GM10266 (cell line): ENCODE measurements around the gene TMBIM6.
A peak's percentile ranks its signal among the peaks of the same experiment; 100 is the strongest.

Experiments
- DNase-seq: peaks from one replicate; pipeline ENCODE4 v3.0.0; 2012; ENCODE audit errors: extremely low spot score
- CTCF ChIP-seq: IDR thresholded peaks from 2 replicates; pipeline ENCODE4 v1.5.1; 2012; ENCODE audit warnings: mild to moderate bottlenecking, low read depth; ENCODE audit not compliant: control insufficient read depth, insufficient read depth; ENCODE audit errors: missing control alignments

Gene TMBIM6

DNA sequence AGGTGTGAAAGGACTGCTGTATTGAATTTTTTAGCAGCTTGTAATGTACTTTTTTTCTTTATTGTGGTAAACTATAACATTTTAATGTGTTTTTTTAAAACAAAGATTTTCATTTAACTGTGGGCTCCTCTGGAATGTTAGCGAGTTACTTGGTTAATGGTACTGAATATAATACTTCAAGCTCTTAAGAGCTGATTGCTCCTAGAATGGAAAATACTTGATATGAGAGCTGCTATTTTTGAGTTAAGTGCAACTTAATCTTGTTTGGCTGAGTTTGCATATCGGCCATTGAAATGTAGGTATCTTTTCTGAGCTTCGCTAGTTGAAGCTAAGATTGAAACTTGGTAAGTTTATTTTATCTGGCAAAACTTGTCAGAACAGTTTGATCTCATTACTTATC is 7.4 kb downstream of the TMBIM6 start:
- no peak for TF ChIP-seq CTCF
- no peak for DNase-seq

DNA sequence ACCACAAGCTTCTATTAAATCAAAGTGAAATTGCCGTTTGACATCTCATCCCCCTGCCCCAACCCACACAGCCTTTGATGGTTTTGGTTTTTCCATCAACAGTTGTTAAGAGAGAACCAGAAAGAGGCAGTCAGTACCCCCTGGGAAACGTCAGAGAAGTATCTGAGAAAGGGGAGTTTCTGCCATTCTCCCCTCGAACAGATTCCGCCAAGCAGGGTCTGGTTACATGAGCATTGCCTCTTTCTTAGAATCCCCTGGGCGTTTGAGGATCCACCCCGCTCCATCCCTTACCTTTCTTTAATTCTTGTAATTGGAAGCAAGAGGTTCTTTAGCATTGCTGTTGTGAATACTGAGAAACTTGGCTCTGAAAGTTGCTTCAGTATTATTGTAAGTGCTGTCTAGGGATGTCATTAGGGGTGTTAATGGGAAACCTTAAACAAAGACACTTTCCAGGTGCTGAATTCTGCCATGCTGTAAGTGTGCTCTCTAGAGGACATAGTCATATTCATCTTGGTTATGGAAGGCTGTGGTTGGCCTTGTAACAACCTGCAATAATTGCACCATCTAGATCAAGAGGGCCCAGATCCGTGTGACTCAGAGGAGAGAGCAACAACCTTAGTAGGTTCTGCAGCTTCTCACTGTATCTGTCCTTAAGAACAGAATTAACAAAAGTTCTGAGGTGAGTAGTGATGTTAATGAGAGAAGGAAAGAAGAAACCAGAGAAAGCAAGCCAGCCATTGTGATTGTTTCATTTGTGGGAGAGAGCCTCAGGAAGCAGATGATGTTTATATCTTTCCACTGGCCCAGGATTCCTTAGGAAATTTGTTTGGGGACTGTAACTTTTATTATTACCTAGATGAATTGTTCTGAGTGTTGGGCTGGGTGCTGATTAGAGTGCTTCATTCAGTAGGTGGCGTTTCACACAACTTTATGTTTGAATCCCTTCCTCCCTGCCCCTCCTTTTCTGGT is 9.0 kb downstream of the TMBIM6 start:
- no peak for DNase-seq
- peak; percentile 16 for TF ChIP-seq CTCF

GRCh38 chr12:49750996-49751393 is 9.6 kb downstream of the TMBIM6 start:
- TF ChIP-seq CTCF = no peak
- no peak for DNase-seq

DNA sequence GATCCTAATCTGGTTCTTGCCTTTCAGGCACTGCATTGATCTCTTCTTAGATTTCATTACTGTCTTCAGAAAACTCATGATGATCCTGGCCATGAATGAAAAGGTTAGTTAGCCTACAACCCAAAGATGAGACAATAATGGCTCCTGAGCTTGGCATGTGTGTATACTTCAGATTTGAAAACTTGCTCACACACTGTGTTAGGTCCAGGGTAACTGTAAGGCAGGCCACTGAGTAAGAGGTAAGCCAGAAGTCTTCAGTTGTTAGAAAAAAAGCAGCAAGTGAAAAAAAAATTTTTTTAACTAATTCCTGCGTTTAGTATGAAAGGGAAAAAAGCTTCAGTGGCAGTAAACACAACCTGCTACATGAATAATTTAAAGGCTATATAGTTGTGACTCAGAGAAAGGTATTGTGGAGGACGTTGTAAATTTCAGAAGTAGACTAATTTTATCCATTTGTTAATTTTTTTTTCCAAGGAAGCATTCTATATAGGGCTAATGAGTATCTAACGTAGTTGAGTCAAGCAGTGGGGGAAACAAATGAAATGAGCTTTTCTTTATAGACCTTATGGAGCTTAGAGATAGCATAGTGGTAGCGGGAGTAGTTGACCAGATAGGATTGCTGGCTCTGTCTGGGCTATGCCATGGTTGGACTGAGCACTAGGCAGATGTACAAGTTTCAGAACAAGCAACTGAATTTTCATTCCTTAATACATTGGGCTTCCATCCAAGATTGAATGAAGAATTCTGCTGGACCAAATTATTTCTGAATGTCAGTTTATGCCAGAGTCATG is 20.5 kb downstream of the TMBIM6 start:
- TF ChIP-seq CTCF = no peak
- no peak for DNase-seq

- no peak for TF ChIP-seq CTCF
- DNase-seq = no peak
Measured at GRCh38 chr12:49762468-49762847, 21.1 kb downstream of the TMBIM6 start.

DNA sequence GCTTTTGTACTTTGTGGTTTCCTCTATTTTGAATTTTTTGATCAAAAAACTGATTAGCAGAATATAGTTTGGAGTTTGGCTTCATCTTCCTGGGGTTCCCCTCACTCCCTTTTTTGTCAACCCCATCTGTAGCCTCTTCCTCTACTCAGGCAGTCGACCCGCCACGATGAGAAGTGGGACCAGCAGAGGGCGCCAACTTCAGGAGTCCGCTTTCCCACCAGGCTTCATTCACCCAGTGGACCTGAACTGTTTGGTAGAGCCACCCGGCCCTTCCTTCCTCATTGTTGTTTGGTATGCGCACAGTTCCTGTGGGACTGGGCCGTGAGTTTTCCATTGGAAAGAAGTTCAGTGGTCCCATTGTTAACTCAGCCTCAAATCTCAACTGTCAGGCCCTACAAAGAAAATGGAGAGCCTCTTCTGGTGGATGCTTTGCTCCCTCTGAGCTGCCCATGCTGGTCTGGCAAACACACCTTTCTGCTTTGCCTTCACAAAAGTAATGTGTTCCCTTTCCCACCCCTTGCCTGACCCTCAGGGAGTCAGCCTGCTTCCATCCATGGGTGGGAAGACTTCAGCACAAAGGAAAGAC is 21.7 kb downstream of the TMBIM6 start:
- DNase-seq = peak; percentile 65

More for the DNA sequence above, 21.7 kb downstream of the TMBIM6 start:
- TF ChIP-seq CTCF = peak; percentile 86
